EL (cell line): ENCODE data around the gene RINT1.

Experiments used
- DNase-seq: peaks from one replicate; pipeline ENCODE4 v3.0.0-alpha.2; 2016

The RINT1 gene

GRCh38 chr7:105600720-105601550 lies 68.9 kb downstream of the RINT1 start:
- peak; percentile 44 for DNase-seq

DNA sequence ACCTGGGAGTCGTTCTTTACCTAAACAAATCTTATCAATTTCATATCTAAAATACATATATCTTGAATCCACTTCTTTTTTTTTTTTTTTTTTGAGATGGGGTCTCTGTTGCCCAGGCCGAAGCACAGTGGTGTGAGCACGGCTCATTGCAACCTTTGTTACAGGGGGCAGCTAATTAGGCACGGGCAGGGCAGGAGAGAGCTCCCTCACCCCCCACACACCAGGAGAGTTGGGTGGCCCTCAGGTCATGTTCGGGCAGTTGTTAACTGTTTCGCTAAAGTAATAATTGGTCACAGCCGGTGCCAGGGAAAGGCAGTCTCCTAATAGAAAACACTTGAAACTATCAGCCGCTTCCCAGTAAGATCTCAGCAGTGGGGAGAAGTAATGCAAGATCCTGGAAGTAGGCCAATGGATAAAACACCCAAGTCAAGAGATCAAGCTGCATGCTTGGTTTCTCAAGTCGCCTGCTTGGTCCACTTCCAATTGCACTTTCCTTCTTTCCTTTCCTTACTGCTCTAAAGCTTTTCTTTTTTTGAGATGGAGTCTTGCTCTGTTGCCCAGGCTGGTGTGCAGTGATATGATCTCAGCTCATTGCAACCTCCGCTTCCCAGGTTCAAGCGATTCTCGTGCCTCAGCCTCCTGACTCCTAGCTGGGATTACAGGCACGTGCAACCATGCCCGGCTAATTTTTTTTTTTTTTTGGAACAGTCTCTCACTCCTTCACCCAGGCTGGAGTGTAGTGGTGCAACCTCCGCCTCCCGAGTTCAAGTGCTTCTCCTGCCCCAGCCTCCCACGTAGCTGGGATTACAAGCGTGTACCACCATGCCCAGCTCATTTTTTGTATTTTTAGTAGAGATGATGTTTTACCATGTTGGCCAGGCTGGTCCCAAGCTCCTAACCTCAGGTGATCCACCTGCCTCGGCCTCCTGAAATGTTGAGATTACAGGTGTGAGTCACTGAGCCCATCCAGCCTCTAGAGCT lies 70.6 kb downstream of the RINT1 start:
- DNase-seq: peak; percentile 14

DNA sequence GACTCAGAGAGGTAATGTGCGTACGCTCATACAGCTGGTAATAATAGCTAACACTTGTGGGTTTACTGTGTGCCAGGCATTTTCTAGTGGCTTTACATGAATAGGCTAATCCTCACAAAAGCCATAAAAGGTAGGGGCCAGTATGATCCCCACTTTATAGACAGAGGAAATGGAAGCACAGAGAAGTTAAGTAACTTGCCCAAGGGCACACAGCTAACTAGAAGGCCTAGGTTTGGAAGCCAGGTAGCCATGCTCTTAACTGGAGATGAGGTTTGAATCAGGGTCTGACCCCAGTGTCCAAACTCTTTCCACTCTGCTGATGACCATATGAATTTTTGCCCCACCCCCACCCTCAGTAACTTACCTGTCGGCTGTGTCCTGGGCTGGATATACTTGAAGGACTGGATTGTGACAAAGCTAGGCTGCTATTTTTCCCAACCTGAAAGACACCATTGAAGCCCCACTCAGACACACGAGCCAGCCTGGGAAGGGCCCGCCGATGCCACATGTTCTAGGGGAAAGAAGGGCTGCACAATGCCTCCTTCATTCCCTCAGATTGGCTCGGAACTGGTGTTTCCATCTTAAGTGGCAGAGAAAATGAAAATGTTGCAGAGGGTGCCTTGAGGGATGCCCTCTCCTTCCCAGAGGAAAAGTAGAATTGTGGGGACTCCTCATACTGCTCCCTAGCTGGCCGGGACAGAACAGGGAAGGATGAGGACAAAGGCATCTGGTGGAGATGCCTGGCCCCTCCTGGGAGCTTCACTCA lies 78.3 kb downstream of the RINT1 start:
- no peak for DNase-seq

GRCh38 chr7:105611856-105612775 lies 80.1 kb downstream of the RINT1 start:
- DNase-seq: no peak

DNA sequence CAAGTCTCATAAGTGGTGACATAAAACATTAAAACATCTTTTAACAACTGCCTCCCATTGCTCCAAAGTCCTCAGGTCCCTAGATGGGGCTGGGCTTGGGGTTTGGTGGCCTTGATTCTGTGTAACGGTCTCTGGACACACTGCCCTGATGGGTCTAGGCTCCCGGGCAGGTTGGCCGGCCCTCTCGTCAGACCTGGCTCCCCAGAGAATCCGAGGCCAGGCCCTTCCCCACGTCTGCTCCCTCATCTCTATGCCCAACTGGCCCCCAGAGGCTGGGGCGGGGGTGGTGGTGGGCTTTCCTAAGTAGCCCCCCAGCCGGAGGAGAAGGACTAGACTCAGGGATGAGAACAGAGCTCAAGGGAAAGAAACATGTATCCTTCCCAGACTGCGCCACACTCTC lies 80.8 kb downstream of the RINT1 start:
- DNase-seq: no peak

GRCh38 chr7:105613611-105614330 lies 81.8 kb downstream of the RINT1 start:
- DNase-seq: no peak

DNA sequence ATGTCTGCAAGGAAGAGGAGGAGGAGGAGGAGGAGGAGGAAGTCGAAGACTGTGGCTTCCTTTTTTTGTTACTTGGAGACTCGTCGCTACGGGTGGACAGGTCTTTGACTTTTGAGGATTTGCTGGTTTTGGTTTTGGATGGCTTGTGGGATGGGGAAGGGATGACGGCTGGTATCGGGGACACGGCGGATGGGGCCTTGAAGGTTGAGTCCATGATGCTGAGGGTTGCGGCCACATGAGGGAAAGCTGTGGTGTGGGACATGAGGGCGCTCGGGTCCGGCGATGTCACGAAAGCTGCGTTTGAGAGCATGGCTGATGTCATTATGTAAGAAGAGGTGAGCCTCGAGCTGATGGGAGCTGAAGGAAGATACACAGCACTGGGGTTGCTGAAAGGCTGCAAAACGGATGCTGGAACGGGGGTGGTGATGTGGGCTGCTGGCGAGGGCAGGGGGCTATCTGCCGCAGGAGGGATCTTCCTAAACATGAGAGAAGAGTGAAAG lies 82.4 kb downstream of the RINT1 start:
- no peak for DNase-seq
